DND-41 (cell line): ENCODE data around the gene AFF3.

Source experiments
- ATAC-seq: fragments of 200-7000 bp; cut with Tn5 transposase; 3 replicates; pipeline ENCODE4 v1.9.1; 2021; ENCODE audit warnings: low read depth; ENCODE audit not compliant: insufficient read depth
- DNase-seq: peaks from one replicate; pipeline ENCODE4 v3.0.0-alpha.2; 2020
- H2AFZ ChIP-seq: 2 replicates; pipeline ENCODE4 v1.6.0; 2012; ENCODE audit warnings: low read depth, low read length
- H3K27ac ChIP-seq: 2 replicates; pipeline ENCODE4 v1.5.1; 2012; ENCODE audit warnings: low read length, inconsistent platforms
- H3K27me3 ChIP-seq: fragments of 200-600 bp; sonication (generic); 2 replicates; pipeline ENCODE4 v1.6.0; 2012; ENCODE audit warnings: low read length, mild to moderate bottlenecking, inconsistent platforms; ENCODE audit not compliant: insufficient read depth, poor library complexity
- H3K36me3 ChIP-seq: 2 replicates; pipeline ENCODE4 v1.5.1; 2012; ENCODE audit warnings: low read length, inconsistent platforms; ENCODE audit not compliant: insufficient read depth
- H3K4me1 ChIP-seq: 2 replicates; pipeline ENCODE4 v1.5.1; 2012; ENCODE audit warnings: mild to moderate bottlenecking, low read length; ENCODE audit not compliant: insufficient read depth
- H3K4me2 ChIP-seq: 2 replicates; pipeline ENCODE4 v1.6.0; 2012; ENCODE audit warnings: mild to moderate bottlenecking, moderate library complexity, low read length, inconsistent platforms; ENCODE audit not compliant: insufficient read depth
- H3K4me3 ChIP-seq, 2 experiments: fragments of 200-600 bp in 1 of 2; shearing (Covaris generic) in 1 of 2; 2 replicates each; pipeline ENCODE4 v1.5.1; 2012 to 2016; ENCODE audit warnings: inconsistent platforms in 2 of 2, low read length in 2 of 2, mild to moderate bottlenecking in 2 of 2, low read depth in 1 of 2, moderate library complexity in 1 of 2
- H3K79me2 ChIP-seq: 2 replicates; pipeline ENCODE4 v1.6.0; 2012; ENCODE audit warnings: low read length, inconsistent platforms; ENCODE audit not compliant: insufficient read depth
- H3K9ac ChIP-seq: 2 replicates; pipeline ENCODE4 v1.6.0; 2012; ENCODE audit warnings: low read depth, mild to moderate bottlenecking, inconsistent platforms, low read length, moderate library complexity
- H3K9me3 ChIP-seq: 2 replicates; pipeline ENCODE4 v1.5.1; 2012; ENCODE audit warnings: low read length, moderate library complexity, mild to moderate bottlenecking, inconsistent platforms; ENCODE audit not compliant: insufficient read depth, severe bottlenecking
- H4K20me1 ChIP-seq: 2 replicates; pipeline ENCODE4 v1.6.0; 2012; ENCODE audit warnings: low read length; ENCODE audit not compliant: insufficient read depth
- CTCF ChIP-seq: IDR thresholded peaks from 2 replicates; pipeline ENCODE4 v1.5.1; 2012; ENCODE audit warnings: borderline replicate concordance, low read length, moderate library complexity, mild to moderate bottlenecking; ENCODE audit not compliant: poor library complexity, severe bottlenecking; ENCODE audit errors: extremely low read depth
- EZH2 ChIP-seq: IDR thresholded peaks from 3 replicates; pipeline ENCODE4 v1.6.1; 2012; ENCODE audit warnings: borderline replicate concordance, low read depth, mild to moderate bottlenecking, moderate library complexity, low read length, inconsistent platforms; ENCODE audit not compliant: severe bottlenecking

The AFF3 gene

GRCh38 chr2:99860720-99861375 is 281.5 kb downstream of the AFF3 start:
- TF ChIP-seq CTCF = no peak
- Histone ChIP-seq H3K9me3 (no peaks in the 10 kb centered on the region), H3K79me2 (no peaks in the 10 kb centered on the region), H3K4me3 (no peak overlapping the region), H2AFZ (no peak overlapping the region), H3K4me2 (no peak overlapping the region), H3K27ac (peak overlapping the region; percentile 37), H3K36me3 (no peaks in the 10 kb centered on the region), H3K4me1 (peaks cover 21% of the 10 kb centered on the region), H3K27me3 (no peaks in the 10 kb centered on the region), H4K20me1 (no peaks in the 10 kb centered on the region), H3K9ac (no peak overlapping the region)
- ATAC-seq (no peak), DNase-seq (no peak)

- H4K20me1 ChIP-seq = no peaks in the 10 kb centered on the region
- no peak overlapping the region for H3K4me2 ChIP-seq
- ATAC-seq (no peak), DNase-seq (no peak)
- H3K27ac ChIP-seq = no peak overlapping the region
- H3K4me3 ChIP-seq = no peak overlapping the region
- H3K4me1 ChIP-seq = peaks cover 21% of the 10 kb centered on the region
- H3K9me3 ChIP-seq = no peaks in the 10 kb centered on the region
- H3K36me3 ChIP-seq = no peaks in the 10 kb centered on the region
- no peak overlapping the region for H3K9ac ChIP-seq
- no peak overlapping the region for H2AFZ ChIP-seq
- no peak for TF ChIP-seq CTCF
- no peaks in the 10 kb centered on the region for H3K27me3 ChIP-seq
- no peaks in the 10 kb centered on the region for H3K79me2 ChIP-seq
Measured at GRCh38 chr2:99858951-99859596, 283.3 kb downstream of the AFF3 start.

- Histone ChIP-seq H2AFZ (no peak overlapping the region), H4K20me1 (no peaks in the 10 kb centered on the region), H3K4me3 (no peak overlapping the region), H3K4me2 (no peak overlapping the region), H3K36me3 (no peaks in the 10 kb centered on the region), H3K9me3 (no peaks in the 10 kb centered on the region), H3K9ac (no peak overlapping the region), H3K79me2 (no peaks in the 10 kb centered on the region), H3K4me1 (peaks cover 21% of the 10 kb centered on the region), H3K27ac (0 out of 2 replicates have a peak overlapping the region, but pooled peaks have one; percentile 12), H3K27me3 (no peaks in the 10 kb centered on the region)
- no peak for DNase-seq
- TF ChIP-seq CTCF (no peak), EZH2 (no peak)
- no peak for ATAC-seq
Measured at GRCh38 chr2:99857867-99858444, 284.4 kb downstream of the AFF3 start.
